ENCODE results near the gene LTBP3. TPM values are rescaled to one million over a fixed set of nuclear protein-coding genes. Genes with fewer than 3 reads are reported as not detected.

The LTBP3 gene
- total RNA-seq, 1 experiment from 2014 or later: 10.6 TPM

DNA sequence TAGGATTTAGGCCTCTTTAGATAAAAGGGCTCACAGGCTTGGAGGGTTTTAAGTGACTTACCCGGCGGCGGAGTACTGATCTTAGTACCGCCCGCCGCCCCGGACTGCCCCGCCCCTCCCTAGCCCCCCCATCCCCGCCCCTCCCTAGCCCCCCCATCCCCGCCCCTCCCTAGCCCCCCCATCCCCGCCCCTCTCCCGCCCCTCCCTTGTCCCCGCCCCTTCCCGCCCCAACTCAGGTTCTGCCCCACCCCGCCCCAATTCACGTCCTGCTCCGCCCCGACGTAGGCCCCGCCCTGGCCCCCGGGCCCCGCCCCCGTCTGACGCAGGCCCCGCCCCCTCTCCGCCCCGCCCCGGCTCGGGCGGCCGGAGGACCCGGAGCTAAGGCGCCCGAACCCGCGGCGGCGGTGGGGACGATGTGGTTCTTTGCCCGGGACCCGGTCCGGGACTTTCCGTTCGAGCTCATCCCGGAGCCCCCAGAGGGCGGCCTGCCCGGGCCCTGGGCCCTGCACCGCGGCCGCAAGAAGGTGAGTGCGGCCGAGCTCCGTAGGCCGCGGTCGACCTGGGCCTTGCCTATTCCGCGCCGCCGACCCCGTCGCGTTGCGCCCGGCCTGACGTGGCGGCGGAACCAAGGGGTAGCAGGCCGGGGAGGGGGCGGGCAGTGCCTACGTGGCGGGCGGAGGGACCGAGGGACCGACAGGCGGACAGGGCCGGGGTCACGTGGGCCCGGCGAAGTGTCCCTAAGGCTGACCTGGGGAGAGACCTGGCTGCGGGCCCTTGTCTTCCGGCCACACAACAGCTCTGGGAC lies 33.2 kb downstream of the LTBP3 start, which contains the start of gene SCYL1:
Gene SCYL1, plus strand, starts transcription at position 343 of the 805 bp plus-strand sequence. Its CDS starts 71 bp downstream, at position 414.
- peak within 1 kb of the TSS; percentile 70 for H3K18ac ChIP-seq (ENCODE audit: insufficient read length, low read depth, low read length)
- H2BK120ac ChIP-seq (ENCODE audit: low read depth, low read length, poor library complexity, severe bottlenecking): no peak within 1 kb of the TSS
- Mint-ChIP-seq H3K4me3 (peak within 1 kb of the TSS; percentile 72 to 82), H3K36me3 (ENCODE audit: insufficient read depth in 1 of 3, low read depth in 3 of 3) (peaks cover 9 to 16% (median 14%) of the 10 kb centered on the region in 3 experiments), H3K27ac (no peak within 1 kb of the TSS; a peak in 2 of 7 replicates), H3K4me1 (peaks cover 24 to 34% of the 10 kb centered on the region in 2 experiments), H3K9me3 (no peaks in the 10 kb centered on the region), H3K27me3 (ENCODE audit: low read depth) (peaks cover 18% of the 10 kb centered on the region)
- no peaks in the 10 kb centered on the region; the same call in 1 of the 2 replicates for H3K79me2 ChIP-seq (ENCODE audit: insufficient read depth, low read length)
- no peaks in the 10 kb centered on the region for H3K79me1 ChIP-seq (ENCODE audit: insufficient read depth, low read depth, low read length, poor library complexity, severe bottlenecking)
- H2AFZ ChIP-seq (ENCODE audit: low read length): no peak within 1 kb of the TSS
- H4K8ac ChIP-seq (replicated peaks; ENCODE audit: insufficient read length, low read depth, low read length): no peak within 1 kb of the TSS
- no peak within 1 kb of the TSS for H3K27ac ChIP-seq (ENCODE audit: insufficient read length, low read depth, low read length)
- H3K4ac ChIP-seq (ENCODE audit: low read depth, low read length): no peak within 1 kb of the TSS
- no peak within 1 kb of the TSS for H3K23ac ChIP-seq (ENCODE audit: insufficient read length, low read depth, low read length)
- no peak within 1 kb of the TSS for H2BK20ac ChIP-seq (ENCODE audit: low read depth, low read length, poor library complexity, severe bottlenecking)
- TF ChIP-seq CTCF (conservative IDR thresholded peaks at IDR 0.05): no peak
- no peak within 1 kb of the TSS for H2AK5ac ChIP-seq (ENCODE audit: insufficient read length, low read length)
- H2BK15ac ChIP-seq (ENCODE audit: low read depth, low read length): no peak within 1 kb of the TSS
- H4K91ac ChIP-seq (ENCODE audit: insufficient read length, low read depth, low read length): no peak within 1 kb of the TSS
- H3K27me3 ChIP-seq (ENCODE audit: insufficient read depth, low read length): no peaks in the 10 kb centered on the region
- H3K14ac ChIP-seq (ENCODE audit: insufficient read depth, low read length): peak within 1 kb of the TSS; percentile 23; the same call in 1 of the 2 replicates
- H4K20me1 ChIP-seq (ENCODE audit: control insufficient read depth, insufficient read depth, insufficient read length): no peaks in the 10 kb centered on the region
- peak within 1 kb of the TSS; percentile 45 for H3K9ac ChIP-seq (ENCODE audit: extremely low read depth, insufficient read length, low read length)
- peak; percentile 78 for DNase-seq
- no peaks in the 10 kb centered on the region; the same call in 1 of the 2 replicates for H3K4me1 ChIP-seq (ENCODE audit: insufficient read depth, low read length)
- H3K23me2 ChIP-seq (ENCODE audit: insufficient read length, low read depth, low read length, poor library complexity, severe bottlenecking): peaks cover 4% of the 10 kb centered on the region
- no peaks in the 10 kb centered on the region for H3K9me3 ChIP-seq (ENCODE audit: control insufficient read depth, low read depth, low read length)
- H3K56ac ChIP-seq (ENCODE audit: insufficient read length, low read depth, low read length): no peak within 1 kb of the TSS
- no CpG with 5 or more reads among the region's 82 CpGs for WGBS (ENCODE audit: extremely low coverage, insufficient read length, low lambda C conversion rate)
- H2BK5ac ChIP-seq (ENCODE audit: insufficient read length, low read length): no peak within 1 kb of the TSS
- no peak within 1 kb of the TSS for H3T11ph ChIP-seq (ENCODE audit: low read length)
- H3K4me2 ChIP-seq (ENCODE audit: insufficient read depth, insufficient read length, low read length): peak within 1 kb of the TSS; percentile 61
- H2BK12ac ChIP-seq (ENCODE audit: insufficient read length, low read depth, low read length): no peak within 1 kb of the TSS
- H4K5ac ChIP-seq (ENCODE audit: insufficient read length, low read depth, low read length): no peak within 1 kb of the TSS

Measured in H9 (cell line).